Vagina (tissue), 2 donors: Measurements from ENCODE around the gene GORASP2. TPM values are rescaled to one million over a fixed set of nuclear protein-coding genes. Genes with fewer than 3 reads are reported as not detected.

ENCODE experiments used
- DNase-seq, 2 donors: peaks; one replicate each; pipeline ENCODE4 v3.0.0-alpha.2; 2017; ENCODE audit errors: extremely low spot score in 2 of 2
- H3K27ac ChIP-seq: fragments of 200-600 bp; sonication (generic); one replicate; pipeline ENCODE4 v1.5.1; 2019
- H3K27me3 ChIP-seq: fragments of 200-600 bp; sonication (generic); one replicate; pipeline ENCODE4 v1.5.1; 2019
- H3K36me3 ChIP-seq, 2 donors: fragments of 200-600 bp; sonication (generic); one replicate each; pipeline ENCODE4 v1.5.1; 2017 to 2019
- H3K4me1 ChIP-seq: fragments of 200-600 bp; sonication (generic); one replicate; pipeline ENCODE4 v1.5.1; 2019
- H3K4me3 ChIP-seq, 2 donors: fragments of 200-600 bp; sonication (generic); 1 replicate in 1 of 2; 2 replicates in 1 of 2; pipeline ENCODE4 v1.5.1; 2016 to 2019
- H3K9me3 ChIP-seq: fragments of 200-600 bp; sonication (generic); one replicate; pipeline ENCODE4 v1.5.1; 2019
- CTCF ChIP-seq, 3 experiments: fragments of 450-650 bp in 2 of 3; fragments of 200-600 bp in 1 of 3; sonication (generic) in 1 of 3; IDR thresholded peaks; one replicate each; pipeline ENCODE4 v1.5.1; 2017 to 2019; ENCODE audit warnings: antibody characterized with exemption in 3 of 3, mild to moderate bottlenecking in 2 of 3, moderate library complexity in 2 of 3
- POLR2A ChIP-seq, 2 donors: fragments of 450-650 bp; IDR thresholded peaks; one replicate each; pipeline ENCODE4 v1.6.1; 2017; ENCODE audit warnings: antibody characterized with exemption in 2 of 2, mild to moderate bottlenecking in 2 of 2, moderate library complexity in 2 of 2
- POLR2AphosphoS5 ChIP-seq, 2 donors: sonication (generic); formaldehyde crosslinking; IDR thresholded peaks; one replicate each; pipeline ENCODE4 v1.9.0; 2017; ENCODE audit warnings: antibody characterized with exemption in 2 of 2, mild to moderate bottlenecking in 2 of 2, low read depth in 1 of 2; ENCODE audit not compliant: insufficient read depth in 1 of 2
- intact Hi-C: fragments of 100-400 bp; cut with DNase I; formaldehyde crosslinking; loops from one replicate; pipeline ENCODE4 v1.15.1; 2023
- total RNA-seq: library from RNA; depleted of rRNA; stranded (reverse); fragments of >200 nt; gene quantifications from one replicate; pipeline ENCODE4 v1.2.3, GENCODE V29; 2016

The GORASP2 gene
- total RNA-seq, 1 donor from 2014 or later, result 18.2 TPM

GRCh38 chr2:170975943-170976270 is 46.9 kb downstream of the GORASP2 start:
- Histone ChIP-seq H3K4me3 (no peak overlapping the region), H3K27me3 (no peaks in the 10 kb centered on the region), H3K36me3 (no peaks in the 10 kb centered on the region), H3K27ac (no peak overlapping the region), H3K4me1 (peaks cover 15% of the 10 kb centered on the region), H3K9me3 (no peaks in the 10 kb centered on the region)
- intact Hi-C loops, result loop anchor here (2.0 kb wide), 1 partner anchor 441 kb away; no protein-coding TSS in a partner anchor
- DNase-seq, result no peak
- TF ChIP-seq CTCF (IDR thresholded peaks at IDR 0.05) (no peak), POLR2AphosphoS5 (IDR thresholded peaks at IDR 0.05; ENCODE audit: insufficient read depth in 1 of 2, low read depth in 1 of 2) (no peak), POLR2A (IDR thresholded peaks at IDR 0.05) (no peak)

GRCh38 chr2:170984079-170984478 is 55.0 kb downstream of the GORASP2 start:
- Histone ChIP-seq H3K4me1 (no peaks in the 10 kb centered on the region), H3K27me3 (no peaks in the 10 kb centered on the region), H3K4me3 (no peak overlapping the region), H3K9me3 (no peaks in the 10 kb centered on the region), H3K36me3 (no peaks in the 10 kb centered on the region), H3K27ac (no peak overlapping the region)
- intact Hi-C loops, result no loop called here
- no peak for DNase-seq
- TF ChIP-seq POLR2A (IDR thresholded peaks at IDR 0.05), result no peak
- no peak for TF ChIP-seq CTCF (IDR thresholded peaks at IDR 0.05)
- TF ChIP-seq POLR2AphosphoS5 (IDR thresholded peaks at IDR 0.05; ENCODE audit: insufficient read depth in 1 of 2, low read depth in 1 of 2), result no peak

GRCh38 chr2:170985407-170985806 is 56.4 kb downstream of the GORASP2 start:
- Histone ChIP-seq H3K4me3 (no peak overlapping the region), H3K9me3 (no peaks in the 10 kb centered on the region), H3K27ac (no peak overlapping the region), H3K27me3 (no peaks in the 10 kb centered on the region), H3K36me3 (no peaks in the 10 kb centered on the region), H3K4me1 (no peaks in the 10 kb centered on the region)
- TF ChIP-seq POLR2A (IDR thresholded peaks at IDR 0.05), result no peak
- no peak for TF ChIP-seq POLR2AphosphoS5 (IDR thresholded peaks at IDR 0.05; ENCODE audit: insufficient read depth in 1 of 2, low read depth in 1 of 2)
- no peak for TF ChIP-seq CTCF (IDR thresholded peaks at IDR 0.05)
- DNase-seq, result no peak
- intact Hi-C loops, result no loop called here

- no peak overlapping the region for H3K4me3 ChIP-seq
- H3K36me3 ChIP-seq, result no peaks in the 10 kb centered on the region
- H3K9me3 ChIP-seq, result no peaks in the 10 kb centered on the region
- intact Hi-C loops, result no loop called here
- no peak for DNase-seq
- H3K27ac ChIP-seq, result no peak overlapping the region
- H3K4me1 ChIP-seq, result no peaks in the 10 kb centered on the region
- no peak for TF ChIP-seq POLR2A (IDR thresholded peaks at IDR 0.05)
- no peak for TF ChIP-seq POLR2AphosphoS5 (IDR thresholded peaks at IDR 0.05; ENCODE audit: insufficient read depth in 1 of 2, low read depth in 1 of 2)
- no peak for TF ChIP-seq CTCF (IDR thresholded peaks at IDR 0.05)
- no peaks in the 10 kb centered on the region for H3K27me3 ChIP-seq
Measured at GRCh38 chr2:170986566-170987258, 57.7 kb downstream of the GORASP2 start.

GRCh38 chr2:170991398-170992182 is 62.5 kb downstream of the GORASP2 start:
- no peak overlapping the region for H3K4me3 ChIP-seq

More at GRCh38 chr2:170991398-170992182, 62.5 kb downstream of the GORASP2 start:
- TF ChIP-seq CTCF (IDR thresholded peaks at IDR 0.05) (no peak), POLR2AphosphoS5 (IDR thresholded peaks at IDR 0.05; ENCODE audit: insufficient read depth in 1 of 2, low read depth in 1 of 2) (no peak), POLR2A (IDR thresholded peaks at IDR 0.05) (no peak)
- H3K4me1 ChIP-seq, result no peaks in the 10 kb centered on the region
- intact Hi-C loops, result no loop called here
- no peak for DNase-seq
- peaks cover 0 to 24% of the 10 kb centered on the region in 2 donors for H3K36me3 ChIP-seq
- H3K27ac ChIP-seq, result no peak overlapping the region
- no peaks in the 10 kb centered on the region for H3K9me3 ChIP-seq
- no peaks in the 10 kb centered on the region for H3K27me3 ChIP-seq
